HG03469 (cell line): ENCODE results near the gene CHRNA3.
"Not testable (repeated sequence)": the region's sequence is repeated elsewhere in the genome, so short reads cannot be mapped to it uniquely, and the experiment has no call there.

Experiments
- ATAC-seq: cut with Tn5 transposase; IDR thresholded peaks from one replicate; pipeline ENCODE4 v1.9.1; 2021; ENCODE audit warnings: mild to moderate bottlenecking, moderate library complexity, moderate number of reproducible peaks; ENCODE audit not compliant: unreplicated experiment

Gene CHRNA3

GRCh38 chr15:78619022-78619950 lies 1.5 kb downstream of the CHRNA3 start:
- no peak for ATAC-seq

- no peak for ATAC-seq
Measured at GRCh38 chr15:78618490-78618934, 2.3 kb downstream of the CHRNA3 start.

- no peak for ATAC-seq
Measured at GRCh38 chr15:78618064-78618463, 2.7 kb downstream of the CHRNA3 start.

- ATAC-seq: no peak
Measured at GRCh38 chr15:78617516-78617915, 3.3 kb downstream of the CHRNA3 start.

GRCh38 chr15:78617076-78617475 lies 3.7 kb downstream of the CHRNA3 start:
- no peak for ATAC-seq

- no peak for ATAC-seq
Measured at GRCh38 chr15:78616506-78616905, 4.3 kb downstream of the CHRNA3 start.

GRCh38 chr15:78615151-78615589 lies 5.6 kb downstream of the CHRNA3 start:
- no peak for ATAC-seq

GRCh38 chr15:78614021-78614420 lies 6.8 kb downstream of the CHRNA3 start:
- no peak for ATAC-seq

- ATAC-seq: not testable (repeated sequence)
Measured at GRCh38 chr15:78609551-78609950, 11.2 kb downstream of the CHRNA3 start.

- no peak for ATAC-seq
Measured at GRCh38 chr15:78605680-78606079, 15.1 kb downstream of the CHRNA3 start.

GRCh38 chr15:78605201-78605600 lies 15.6 kb downstream of the CHRNA3 start:
- ATAC-seq: no peak

- ATAC-seq: no peak
Measured at GRCh38 chr15:78604420-78604819, 16.4 kb downstream of the CHRNA3 start.

GRCh38 chr15:78603467-78603866 lies 17.3 kb downstream of the CHRNA3 start:
- ATAC-seq: no peak

GRCh38 chr15:78599189-78599588 lies 21.6 kb downstream of the CHRNA3 start:
- no peak for ATAC-seq

- ATAC-seq: no peak
Measured at GRCh38 chr15:78598348-78598747, 22.4 kb downstream of the CHRNA3 start.

GRCh38 chr15:78597583-78597982 lies 23.2 kb downstream of the CHRNA3 start:
- ATAC-seq: no peak

- no peak for ATAC-seq
Measured at GRCh38 chr15:78574944-78575343, 45.9 kb downstream of the CHRNA3 start.

- no peak for ATAC-seq
Measured at GRCh38 chr15:78573416-78573815, 47.4 kb downstream of the CHRNA3 start.

GRCh38 chr15:78571382-78571781 lies 49.4 kb downstream of the CHRNA3 start:
- no peak for ATAC-seq

- ATAC-seq: no peak
Measured at GRCh38 chr15:78570710-78571109, 50.1 kb downstream of the CHRNA3 start.

- no peak for ATAC-seq
Measured at GRCh38 chr15:78567531-78567930, 53.3 kb downstream of the CHRNA3 start.

GRCh38 chr15:78565951-78566774 lies 54.6 kb downstream of the CHRNA3 start:
- no peak for ATAC-seq
